CD8-positive, alpha-beta memory T cell (primary cell): ENCODE measurements around the gene SH2D2A. TPM values are rescaled to one million over a fixed set of nuclear protein-coding genes. Genes with fewer than 3 reads are reported as not detected.
A peak's percentile ranks its signal among the peaks of the same experiment; 100 is the strongest.

Experiments used
- CTCF ChIA-PET: fragments of 350-600 bp; sonication (Branson Sonifier 250); formaldehyde crosslinking; loops from one replicate; lab custom pipeline; 2021; ENCODE audit warnings: antibody characterized with exemption; lab: Charles Lee
- POLR2A ChIA-PET: fragments of 350-600 bp; sonication (Branson Sonifier 250); formaldehyde crosslinking; loops from one replicate; lab custom pipeline; 2021; ENCODE audit warnings: antibody characterized with exemption; lab: Charles Lee
- DNase-seq, 5 donors: peaks; one replicate each; pipeline versions ENCODE4 v3.0.0 to v3.0.0-alpha.2; 2020 to 2022; ENCODE audit warnings: mixed read lengths in 1 of 5
- H3K27ac ChIP-seq: one replicate; pipeline ENCODE4 v1.7.0; 2013; ENCODE audit warnings: low read depth, mild to moderate bottlenecking, low read length, moderate library complexity
- H3K27me3 ChIP-seq: 2 replicates; pipeline ENCODE4 v1.7.0; 2013; ENCODE audit warnings: low read length, mild to moderate bottlenecking; ENCODE audit not compliant: insufficient read depth, poor library complexity, severe bottlenecking
- H3K36me3 ChIP-seq: 2 replicates; pipeline ENCODE4 v1.7.0; 2013; ENCODE audit warnings: mild to moderate bottlenecking, low read length, moderate library complexity; ENCODE audit not compliant: insufficient read depth
- H3K4me1 ChIP-seq: 2 replicates; pipeline ENCODE4 v1.7.0; 2013; ENCODE audit warnings: mild to moderate bottlenecking, low read length, moderate library complexity; ENCODE audit not compliant: insufficient read depth
- H3K4me3 ChIP-seq: 2 replicates; pipeline ENCODE4 v1.7.0; 2013; ENCODE audit warnings: mild to moderate bottlenecking, low read length
- H3K9me3 ChIP-seq: 2 replicates; pipeline ENCODE4 v1.7.0; 2013; ENCODE audit warnings: mild to moderate bottlenecking, low read length
- H3K27ac Mint-ChIP-seq, 8 donors: one replicate each; pipeline ENCODE4 v1.8.0; 2020 to 2021; ENCODE audit warnings: mixed read lengths in 8 of 8, mild to moderate bottlenecking in 6 of 8, inconsistent platforms in 3 of 8, moderate library complexity in 3 of 8
- H3K27me3 Mint-ChIP-seq, 2 donors: one replicate each; pipeline ENCODE4 v1.8.0; 2020 to 2021; ENCODE audit warnings: mixed read lengths in 2 of 2, mild to moderate bottlenecking in 1 of 2, moderate library complexity in 1 of 2
- H3K36me3 Mint-ChIP-seq, 3 donors: one replicate each; pipeline ENCODE4 v1.8.0; 2020 to 2021; ENCODE audit warnings: mixed read lengths in 3 of 3, inconsistent platforms in 1 of 3, mild to moderate bottlenecking in 1 of 3
- H3K4me1 Mint-ChIP-seq, 3 donors: one replicate each; pipeline ENCODE4 v1.8.0; 2020 to 2021; ENCODE audit warnings: mixed read lengths in 3 of 3, inconsistent platforms in 1 of 3, mild to moderate bottlenecking in 1 of 3
- H3K4me3 Mint-ChIP-seq, 7 donors: one replicate each; pipeline ENCODE4 v1.8.0; 2020 to 2021; ENCODE audit warnings: mixed read lengths in 7 of 7, mild to moderate bottlenecking in 6 of 7, moderate library complexity in 4 of 7, inconsistent platforms in 2 of 7
- H3K9me3 Mint-ChIP-seq, 5 donors: one replicate each; pipeline ENCODE4 v1.8.0; 2020 to 2022; ENCODE audit warnings: mixed read lengths in 5 of 5, mild to moderate bottlenecking in 3 of 5, moderate library complexity in 2 of 5, inconsistent platforms in 1 of 5
- polyA plus RNA-seq: library from polyadenylated mRNA; unstranded; fragments of 300-500 nt; fragmentation: Illumina TruSeq; gene quantifications from one replicate; pipeline ENCODE4 v1.2.3, GENCODE V29; 2021
- total RNA-seq, 2 experiments: library from RNA; stranded (reverse); gene quantifications; one replicate each; pipeline ENCODE4 v1.2.3, GENCODE V29; 2021

SH2D2A gene
- total and polyA plus RNA-seq, 3 experiments from 2014 or later, result 62.1 to 170 (median 163) TPM

GRCh38 chr1:156836041-156836654 lies 19.5 kb upstream of the SH2D2A start:
- Histone ChIP-seq H3K9me3 (no peaks in the 10 kb centered on the region), H3K36me3 (no peaks in the 10 kb centered on the region), H3K27me3 (no peaks in the 10 kb centered on the region), H3K4me1 (no peaks in the 10 kb centered on the region), H3K27ac (no peak overlapping the region), H3K4me3 (no peak overlapping the region)
- Mint-ChIP-seq H3K36me3 (no peaks in the 10 kb centered on the region), H3K4me1 (peaks cover 9 to 17% (median 14%) of the 10 kb centered on the region in 3 donors), H3K27ac (peak overlapping the region in 6 of 8 donors; percentile 8 to 95 (median 76)), H3K9me3 (no peaks in the 10 kb centered on the region), H3K4me3 (peak overlapping the region in 1 of 7 donors; percentile 58), H3K27me3 (peaks cover 18 to 66% of the 10 kb centered on the region in 2 donors)
- ChIA-PET CTCF (interaction anchor here (1.5 to 6.2 kb wide), 5 partner anchors 17 to 54 kb away, joined by 3 to 109 read pairs (median 19); partner anchors contain the start of genes INSRR and NTRK1), POLR2A (interaction anchor here (0.6 kb wide), 1 partner anchor 30 kb away, joined by 3 read pairs; no protein-coding TSS in a partner anchor)
- DNase-seq, result peak in 1 of 5 donors; percentile 45

GRCh38 chr1:156834322-156834721 lies 17.7 kb upstream of the SH2D2A start:
- POLR2A ChIA-PET, result interaction anchor here (0.5 kb wide), 1 partner anchor 87 kb away, joined by 4 read pairs; no protein-coding TSS in a partner anchor
- no peaks in the 10 kb centered on the region for H3K9me3 Mint-ChIP-seq
- H3K4me3 ChIP-seq, result no peak overlapping the region
- CTCF ChIA-PET, result interaction anchor here (1.1 to 6.2 kb wide), 2 partner anchors 20 to 26 kb away, joined by 4 to 109 read pairs; partner anchors contain the start of genes INSRR and NTRK1
- H3K9me3 ChIP-seq, result no peaks in the 10 kb centered on the region
- no peak overlapping the region for H3K4me3 Mint-ChIP-seq
- no peak overlapping the region for H3K27ac ChIP-seq
- no peaks in the 10 kb centered on the region for H3K4me1 ChIP-seq
- no peak for DNase-seq
- H3K36me3 Mint-ChIP-seq, result no peaks in the 10 kb centered on the region
- peaks cover 9 to 17% (median 14%) of the 10 kb centered on the region in 3 donors for H3K4me1 Mint-ChIP-seq
- peaks cover 21 to 53% of the 10 kb centered on the region in 2 donors for H3K27me3 Mint-ChIP-seq
- H3K27me3 ChIP-seq, result no peaks in the 10 kb centered on the region
- peak overlapping the region in 5 of 8 donors; percentile 41 to 91 (median 56) for H3K27ac Mint-ChIP-seq
- no peaks in the 10 kb centered on the region for H3K36me3 ChIP-seq

- Histone ChIP-seq H3K4me3 (no peak overlapping the region), H3K4me1 (no peaks in the 10 kb centered on the region), H3K27me3 (no peaks in the 10 kb centered on the region), H3K27ac (no peak overlapping the region), H3K36me3 (no peaks in the 10 kb centered on the region), H3K9me3 (no peaks in the 10 kb centered on the region)
- peak in 1 of 5 donors; percentile 47 for DNase-seq
- ChIA-PET POLR2A (no interaction called here), CTCF (interaction anchor here (1.1 to 6.2 kb wide), 4 partner anchors 14 to 26 kb away, joined by 4 to 109 read pairs (median 5); partner anchors contain the start of genes INSRR and NTRK1)
- Mint-ChIP-seq H3K9me3 (no peaks in the 10 kb centered on the region), H3K36me3 (no peaks in the 10 kb centered on the region), H3K27ac (peak overlapping the region in 4 of 8 donors; percentile 41 to 66 (median 52)), H3K4me1 (peaks cover 5 to 13% (median 10%) of the 10 kb centered on the region in 3 donors), H3K27me3 (peaks cover 18 to 51% of the 10 kb centered on the region in 2 donors), H3K4me3 (no peak overlapping the region)
Observed at GRCh38 chr1:156833603-156834002, 17.0 kb upstream of the SH2D2A start.

- Histone ChIP-seq H3K9me3 (no peaks in the 10 kb centered on the region), H3K27ac (no peak overlapping the region), H3K27me3 (no peaks in the 10 kb centered on the region), H3K4me3 (no peak overlapping the region), H3K4me1 (no peaks in the 10 kb centered on the region), H3K36me3 (no peaks in the 10 kb centered on the region)
- DNase-seq, result peak in 1 of 5 donors; percentile 20
- peaks cover 15 to 54% of the 10 kb centered on the region in 2 donors for H3K27me3 Mint-ChIP-seq
- peak overlapping the region in 4 of 8 donors; percentile 5 to 40 (median 12) for H3K27ac Mint-ChIP-seq
- POLR2A ChIA-PET, result no interaction called here
- no peaks in the 10 kb centered on the region for H3K36me3 Mint-ChIP-seq
- CTCF ChIA-PET, result interaction anchor here (0.7 to 1.4 kb wide), 4 partner anchors 15 to 28 kb away, joined by 3 to 6 read pairs (median 4); partner anchors contain the start of gene NTRK1
- H3K4me3 Mint-ChIP-seq, result no peak overlapping the region
- H3K4me1 Mint-ChIP-seq, result peaks cover 5 to 12% (median 10%) of the 10 kb centered on the region in 3 donors
- no peaks in the 10 kb centered on the region for H3K9me3 Mint-ChIP-seq
Observed at GRCh38 chr1:156832434-156832833, 15.8 kb upstream of the SH2D2A start.

- Histone ChIP-seq H3K9me3 (no peaks in the 10 kb centered on the region), H3K27me3 (no peaks in the 10 kb centered on the region), H3K4me1 (no peaks in the 10 kb centered on the region), H3K4me3 (no peak overlapping the region), H3K27ac (no peak overlapping the region), H3K36me3 (no peaks in the 10 kb centered on the region)
- ChIA-PET CTCF (interaction anchor here (1.0 to 1.2 kb wide), 3 partner anchors 9 to 33 kb away, joined by 3 read pairs; partner anchors contain the start of gene NTRK1), POLR2A (no interaction called here)
- DNase-seq, result peak in 1 of 5 donors; percentile 15
- Mint-ChIP-seq H3K9me3 (no peaks in the 10 kb centered on the region), H3K4me1 (no peaks in the 10 kb centered on the region), H3K27me3 (peaks cover 11 to 21% of the 10 kb centered on the region in 2 donors), H3K36me3 (no peaks in the 10 kb centered on the region), H3K4me3 (no peak overlapping the region), H3K27ac (peak overlapping the region in 2 of 8 donors; percentile 43 to 45)
Observed at GRCh38 chr1:156828400-156829124, 11.9 kb upstream of the SH2D2A start.

- no peak overlapping the region for H3K4me3 ChIP-seq
- no peaks in the 10 kb centered on the region for H3K27me3 ChIP-seq
- Mint-ChIP-seq H3K9me3 (no peaks in the 10 kb centered on the region), H3K27me3 (peaks cover 10 to 13% of the 10 kb centered on the region in 2 donors), H3K27ac (no peak overlapping the region), H3K4me1 (peaks cover 0 to 10% (median 0%) of the 10 kb centered on the region in 3 donors), H3K4me3 (no peak overlapping the region), H3K36me3 (no peaks in the 10 kb centered on the region)
- H3K36me3 ChIP-seq, result no peaks in the 10 kb centered on the region
- no peak overlapping the region for H3K27ac ChIP-seq
- DNase-seq, result no peak
- H3K9me3 ChIP-seq, result no peaks in the 10 kb centered on the region
- ChIA-PET CTCF (interaction anchor here (1.2 to 2.9 kb wide), 3 partner anchors 12 to 33 kb away, joined by 4 to 18 read pairs (median 4); no protein-coding TSS in a partner anchor), POLR2A (no interaction called here)
- H3K4me1 ChIP-seq, result no peaks in the 10 kb centered on the region
Observed at GRCh38 chr1:156826630-156827029, 10.0 kb upstream of the SH2D2A start.

- no peak overlapping the region for H3K4me3 Mint-ChIP-seq
- no peaks in the 10 kb centered on the region for H3K36me3 Mint-ChIP-seq
- Histone ChIP-seq H3K27me3 (no peaks in the 10 kb centered on the region), H3K36me3 (no peaks in the 10 kb centered on the region), H3K4me3 (no peak overlapping the region), H3K4me1 (no peaks in the 10 kb centered on the region), H3K9me3 (no peaks in the 10 kb centered on the region), H3K27ac (no peak overlapping the region)
- peak overlapping the region in 3 of 8 donors; percentile 32 to 51 (median 33) for H3K27ac Mint-ChIP-seq
- peaks cover 3 to 4% of the 10 kb centered on the region in 2 donors for H3K27me3 Mint-ChIP-seq
- peak in 1 of 5 donors; percentile 12 for DNase-seq
- POLR2A ChIA-PET, result no interaction called here
- no peaks in the 10 kb centered on the region for H3K9me3 Mint-ChIP-seq
- CTCF ChIA-PET, result interaction anchor here (0.6 to 1.8 kb wide), 3 partner anchors 9 to 15 kb away, joined by 3 to 11 read pairs (median 6); no protein-coding TSS in a partner anchor
- peaks cover 0 to 19% (median 1%) of the 10 kb centered on the region in 3 donors for H3K4me1 Mint-ChIP-seq
Observed at GRCh38 chr1:156823210-156823790, 6.7 kb upstream of the SH2D2A start.
